GM21528 (cell line): Measurements from ENCODE around the gene MMP7.
A peak's percentile ranks its signal among the peaks of the same experiment; 100 is the strongest.
"Not testable (repeated sequence)": the region's sequence is repeated elsewhere in the genome, so short reads cannot be mapped to it uniquely, and the experiment has no call there.

Experiments
- ATAC-seq: cut with Tn5 transposase; IDR thresholded peaks from one replicate; pipeline ENCODE4 v1.9.1; 2021; ENCODE audit warnings: mild to moderate bottlenecking, moderate library complexity; ENCODE audit not compliant: unreplicated experiment, low FRiP score

The MMP7 gene

DNA sequence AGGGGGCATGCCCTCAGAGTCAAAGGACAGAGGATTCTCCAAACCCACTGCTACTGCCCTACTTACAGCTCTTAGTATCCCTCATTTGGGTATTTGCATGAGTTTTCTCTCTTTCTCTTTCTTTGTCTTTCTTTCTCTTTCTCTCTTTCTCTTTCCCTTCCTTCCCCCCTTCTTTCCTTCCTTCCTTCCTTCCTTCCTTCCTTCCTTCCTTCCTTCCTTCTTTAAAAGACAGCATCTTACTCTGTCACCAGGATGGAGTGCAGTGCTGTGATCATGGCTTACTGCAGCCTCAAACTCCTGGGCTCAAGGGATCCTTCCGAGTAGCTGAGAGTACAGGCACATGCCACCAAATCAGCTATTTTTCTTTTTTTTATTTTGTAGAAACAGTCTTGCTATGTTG is 14.0 kb upstream of the MMP7 start:
- ATAC-seq = no peak

GRCh38 chr11:102539567-102539966 is 9.0 kb upstream of the MMP7 start:
- ATAC-seq = no peak

DNA sequence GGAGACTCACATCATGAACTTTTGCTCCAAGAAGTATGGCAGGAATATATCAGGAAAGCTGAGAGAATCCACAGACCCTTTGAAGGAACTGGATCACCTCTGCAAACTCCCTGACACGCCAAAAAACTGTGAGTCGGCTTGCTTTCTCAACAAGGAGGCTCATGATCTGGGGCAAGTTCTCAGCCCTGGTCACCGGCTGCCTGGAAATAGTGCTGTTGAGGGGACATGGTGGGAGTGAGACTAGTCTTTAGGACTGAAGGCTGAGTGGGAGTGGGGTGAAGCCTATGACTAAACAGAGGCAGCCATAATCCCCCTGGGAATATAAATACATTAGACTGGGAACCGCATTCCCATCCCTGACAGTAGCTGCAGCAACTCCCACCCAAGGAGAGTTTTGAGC is 8.4 kb upstream of the MMP7 start:
- ATAC-seq = no peak

GRCh38 chr11:102534261-102534872 is 3.8 kb upstream of the MMP7 start:
- ATAC-seq = no peak

DNA sequence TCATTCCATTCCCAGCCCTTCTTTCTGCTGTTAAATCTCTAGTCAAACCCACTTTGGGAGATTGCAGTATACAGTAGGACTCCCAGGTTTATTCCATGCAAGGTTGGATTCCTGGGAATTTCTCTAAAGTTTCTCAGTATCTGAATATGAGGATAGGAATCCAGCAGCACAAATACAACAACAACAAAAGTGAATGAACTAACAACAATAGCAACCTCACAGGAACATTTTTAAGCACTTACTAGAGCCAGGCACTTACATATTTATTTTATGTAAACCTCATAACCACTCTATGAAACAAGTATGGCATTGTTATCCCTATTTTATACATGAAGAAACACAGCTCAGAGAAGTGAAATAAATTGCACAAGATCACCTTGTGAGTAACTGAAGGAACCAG is 1.9 kb downstream of the MMP7 start:
- ATAC-seq = no peak

GRCh38 chr11:102527684-102528083 is 2.9 kb downstream of the MMP7 start:
- no peak for ATAC-seq

GRCh38 chr11:102527041-102527440 is 3.5 kb downstream of the MMP7 start:
- ATAC-seq = no peak

DNA sequence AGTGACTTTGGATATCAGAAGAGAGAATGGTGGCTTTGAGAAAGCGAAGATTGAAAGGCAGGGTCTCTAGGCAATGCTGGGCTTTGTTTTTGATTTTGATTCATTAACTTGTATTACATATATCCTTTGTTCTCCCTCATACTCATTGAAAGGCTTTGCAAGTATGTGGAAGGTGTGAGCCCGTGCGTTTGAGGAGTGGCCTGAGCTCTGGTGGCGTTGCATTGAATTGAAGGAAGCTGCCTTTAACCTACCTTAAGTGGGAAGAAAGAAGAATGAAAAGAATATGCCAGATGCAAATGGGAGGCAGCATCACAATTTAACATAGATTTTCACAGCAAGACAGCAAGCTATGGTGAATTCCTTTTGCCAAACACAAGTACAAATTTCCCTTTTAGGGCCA is 6.7 kb downstream of the MMP7 start:
- ATAC-seq = no peak

DNA sequence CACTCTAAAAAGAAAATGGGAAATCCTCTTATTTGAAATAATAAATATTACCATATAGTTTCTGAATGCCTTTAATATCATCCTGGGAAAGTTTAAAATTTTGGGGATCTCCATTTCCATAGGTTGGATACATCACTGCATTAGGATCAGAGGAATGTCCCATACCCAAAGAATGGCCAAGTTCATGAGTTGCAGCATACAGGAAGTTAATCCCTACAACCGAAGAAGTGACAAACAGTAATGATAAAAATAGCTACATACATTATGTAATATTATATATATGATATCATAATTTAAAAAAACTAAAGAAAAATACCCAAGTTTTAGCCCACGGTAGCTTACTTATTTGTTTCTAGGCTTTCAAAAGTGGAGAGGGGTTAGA is 7.4 kb downstream of the MMP7 start:
- ATAC-seq = no peak

- peak; percentile 63 for ATAC-seq
These were observed 8.0 kb downstream of the MMP7 start for GRCh38 chr11:102522312-102523188.

- ATAC-seq = no peak
These were observed 9.4 kb downstream of the MMP7 start for GRCh38 chr11:102521121-102521520.

- no peak for ATAC-seq
These were observed 10.0 kb downstream of the MMP7 start for GRCh38 chr11:102520514-102520913.

- no peak for ATAC-seq
These were observed 12.1 kb downstream of the MMP7 start for GRCh38 chr11:102518296-102519094.

DNA sequence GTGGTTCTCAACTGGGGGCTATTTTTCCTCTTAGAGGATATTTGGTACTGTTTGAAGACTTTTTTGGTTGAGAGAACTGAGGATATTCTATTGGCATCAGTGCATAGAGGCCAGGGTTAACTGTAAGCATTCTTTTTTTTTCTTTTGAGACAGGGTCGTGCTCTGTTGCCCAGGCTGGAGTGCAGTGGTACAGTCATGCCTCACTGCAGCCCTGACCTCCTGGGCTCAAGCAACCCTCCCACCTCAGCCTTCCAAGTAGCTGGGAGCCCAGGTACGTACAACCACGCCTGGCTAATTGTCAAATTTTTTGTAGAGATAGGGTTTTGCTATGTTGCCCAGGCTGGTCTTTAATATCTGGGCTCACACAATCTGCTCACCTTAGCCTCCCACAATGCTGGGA is 12.9 kb downstream of the MMP7 start:
- ATAC-seq = no peak

- no peak for ATAC-seq
These were observed 14.4 kb downstream of the MMP7 start for GRCh38 chr11:102516179-102516578.

DNA sequence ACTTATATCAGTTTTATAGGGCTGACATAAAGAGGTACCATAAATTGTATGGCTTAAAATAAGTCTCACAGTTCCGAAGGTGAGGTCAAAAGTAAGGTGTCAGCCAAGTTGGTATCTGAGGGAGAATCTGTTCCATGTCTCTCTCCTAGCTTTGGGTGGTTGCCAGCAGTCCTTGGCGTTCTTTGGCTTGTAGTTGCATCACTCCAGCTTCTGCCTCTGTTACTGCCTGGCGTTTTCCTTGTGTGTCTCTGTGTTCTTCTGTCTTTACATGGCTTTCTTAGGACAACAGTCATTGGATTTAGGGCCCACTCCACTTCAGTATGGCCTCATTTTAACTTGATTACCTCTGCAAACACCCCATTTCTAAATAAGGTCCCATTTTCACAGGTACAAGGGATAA is 16.7 kb downstream of the MMP7 start:
- no peak for ATAC-seq

DNA sequence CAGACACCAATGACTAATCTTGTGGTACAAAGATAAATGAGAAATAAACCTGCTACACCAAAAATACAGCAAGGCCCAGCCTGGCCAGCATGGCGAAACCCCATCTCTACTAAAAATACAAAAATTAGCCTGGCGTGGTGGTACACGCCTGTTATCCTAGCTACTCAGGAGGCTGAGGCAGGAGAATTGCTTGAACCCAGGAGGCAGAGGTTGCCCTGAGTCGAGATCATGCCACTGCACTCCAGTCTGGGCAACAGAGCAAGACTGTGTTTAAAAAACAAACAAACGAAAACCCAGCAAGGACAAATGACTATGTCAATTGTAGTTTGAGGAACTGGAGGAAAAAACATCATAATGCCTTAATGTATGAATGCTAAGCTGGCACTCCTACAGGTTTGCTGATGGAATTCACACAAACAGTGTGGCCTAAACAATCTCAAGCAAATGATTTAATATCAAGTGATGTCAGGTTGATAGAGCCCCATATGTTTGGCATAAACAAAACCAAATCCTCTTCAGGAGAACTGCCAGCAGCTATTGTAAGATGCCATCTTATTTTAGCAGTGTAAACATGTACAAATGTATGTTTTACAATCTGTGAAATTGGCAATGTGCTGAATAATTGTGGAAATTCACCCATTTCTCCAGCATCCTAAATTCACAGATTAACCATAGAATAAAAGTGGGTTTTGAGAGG is 20.0 kb downstream of the MMP7 start:
- no peak for ATAC-seq

GRCh38 chr11:102502831-102503230 is 27.7 kb downstream of the MMP7 start:
- ATAC-seq = not testable (repeated sequence)

DNA sequence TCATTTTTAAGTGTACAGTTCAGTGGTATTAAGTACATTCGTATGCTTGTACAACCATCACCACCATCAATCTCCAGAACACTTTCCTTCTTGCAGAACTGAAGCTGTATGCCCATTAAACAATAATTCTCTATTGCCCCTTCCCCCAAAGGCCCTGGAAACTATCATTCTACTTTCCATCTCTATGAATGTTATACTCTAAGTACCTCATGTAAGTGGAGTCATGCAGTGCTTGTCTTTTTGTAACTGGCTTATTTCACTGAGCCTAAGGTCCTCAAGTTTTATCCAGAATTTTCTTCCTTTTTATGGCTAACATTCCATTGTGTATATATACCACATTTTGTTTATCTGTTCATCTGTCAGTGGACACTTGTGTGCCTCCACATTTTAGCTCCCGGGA is 29.7 kb downstream of the MMP7 start:
- no peak for ATAC-seq

DNA sequence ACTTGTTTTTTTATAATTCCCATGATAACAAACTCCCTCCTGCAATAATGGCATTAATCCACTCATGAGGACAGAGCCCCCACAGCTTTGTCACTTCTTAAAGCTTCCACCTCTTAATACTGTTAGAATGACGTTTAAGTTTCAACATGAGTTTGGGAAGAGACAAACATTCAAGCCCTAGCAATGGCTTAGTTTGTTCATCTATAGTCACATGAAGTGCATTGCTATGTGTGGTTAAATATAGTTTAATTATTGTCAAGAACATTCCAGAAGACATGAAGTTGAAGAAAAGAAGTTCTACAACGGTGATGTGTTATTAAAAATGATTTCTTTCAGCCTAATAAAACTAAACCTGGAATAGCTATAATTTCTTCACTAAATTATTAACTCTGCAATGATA is 30.6 kb downstream of the MMP7 start:
- no peak for ATAC-seq

DNA sequence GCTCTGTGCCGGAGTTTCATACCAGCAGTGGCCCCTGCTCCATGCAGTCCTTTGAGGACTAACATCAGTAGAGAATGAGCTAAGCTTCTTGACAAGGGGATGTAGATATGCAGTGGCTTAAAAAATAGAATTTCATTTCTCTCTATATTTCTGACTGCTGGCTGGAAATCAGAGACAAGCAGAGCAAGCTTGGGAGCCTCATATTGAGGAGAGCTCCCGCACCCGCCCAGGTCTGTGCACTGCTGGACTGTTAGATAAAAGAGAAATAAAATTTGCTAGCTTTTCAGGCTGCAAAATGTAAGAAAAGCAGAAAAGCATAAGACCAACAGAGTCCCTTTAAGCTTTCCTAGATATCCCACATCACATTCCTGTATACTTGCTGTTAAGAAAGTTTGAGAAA is 31.4 kb downstream of the MMP7 start:
- ATAC-seq = no peak
